GM12878 (cell line): Measurements from ENCODE around the gene SNCAIP. TPM values are rescaled to one million over a fixed set of nuclear protein-coding genes. Genes with fewer than 3 reads are reported as not detected.

ENCODE experiments used
- ATAC-seq: fragments of 200-7000 bp; cut with Tn5 transposase; 3 replicates; pipeline ENCODE4 v1.9.1; 2020; ENCODE audit warnings: mild to moderate bottlenecking, moderate library complexity
- BruUV-seq: library from RNA; stranded (reverse); fragments of 400-500 nt; replicated peaks from 2 replicates; lab custom pipeline; 2021; lab: Mats Ljungman, UMichigan
- CTCF ChIA-PET: fragments of 300-600 bp; sonication (Branson Sonifier 250); formaldehyde crosslinking; extraction: SDS; loops from one replicate; lab custom pipeline; 2021; ENCODE audit warnings: inconsistent platforms; lab: Yijun Ruan, JAX
- POLR2A ChIA-PET: fragments of 350-600 bp; formaldehyde crosslinking; extraction: SDS; loops from one replicate; lab custom pipeline; 2021; ENCODE audit warnings: inconsistent platforms; lab: Charles Lee
- RAD21 ChIA-PET: fragments of 300-600 bp; sonication (Branson Sonifier 250); formaldehyde crosslinking; loops from one replicate; lab custom pipeline; 2023; ENCODE audit warnings: antibody characterized with exemption; ENCODE audit not compliant: unreplicated experiment; lab: Charles Lee
- SMC1A ChIA-PET: fragments of 300-600 bp; sonication (Branson Sonifier 250); formaldehyde crosslinking; loops from one replicate; lab custom pipeline; 2023; ENCODE audit not compliant: unreplicated experiment, uncharacterized antibody; lab: Charles Lee
- DNase-seq: peaks from one replicate; pipeline ENCODE4 v3.0.0-alpha.2; 2011; ENCODE audit warnings: low read depth, low spot score
- FAIRE-seq: peaks from 3 replicates; lab custom pipeline; 2011; peaks lifted over from hg19 to GRCh38; lab: Jason Lieb, UNC
- H2AFZ ChIP-seq: 2 replicates; pipeline ENCODE4 v1.6.0; 2011; ENCODE audit warnings: low read depth, low read length, control low read depth; ENCODE audit not compliant: control insufficient read depth
- H3K27ac ChIP-seq: 2 replicates; pipeline ENCODE4 v1.5.1; 2011; ENCODE audit warnings: control low read depth; ENCODE audit not compliant: control insufficient read depth, insufficient read depth
- H3K27me3 ChIP-seq, 2 experiments: replicated peaks in 1 of 2; 2 replicates each; pipeline versions ENCODE4 v1.6.0 to v1.6.1; 2011; ENCODE audit warnings: low read length in 1 of 2; ENCODE audit not compliant: control insufficient read depth in 2 of 2, insufficient read depth in 2 of 2
- H3K36me3 ChIP-seq, 2 experiments: 2 replicates each; pipeline ENCODE4 v1.5.1; 2011; ENCODE audit warnings: low read length in 1 of 2; ENCODE audit not compliant: control insufficient read depth in 2 of 2, insufficient read depth in 2 of 2
- H3K4me1 ChIP-seq: 2 replicates; pipeline ENCODE4 v1.6.1; 2011; ENCODE audit warnings: mild to moderate bottlenecking, low read length, moderate library complexity, mixed read lengths; ENCODE audit not compliant: control insufficient read depth, insufficient read depth
- H3K4me2 ChIP-seq: 2 replicates; pipeline ENCODE4 v1.6.0; 2011; ENCODE audit warnings: control low read depth; ENCODE audit not compliant: control insufficient read depth, insufficient read depth
- H3K4me3 ChIP-seq: fragments of 200-600 bp; sonication (generic); 2 replicates; pipeline ENCODE4 v1.5.1; 2016
- H3K79me2 ChIP-seq: 2 replicates; pipeline ENCODE4 v1.6.0; 2011; ENCODE audit warnings: low read length; ENCODE audit not compliant: control insufficient read depth, insufficient read depth
- H3K9ac ChIP-seq: 2 replicates; pipeline ENCODE4 v1.8.0; 2011; ENCODE audit warnings: low read length, control low read depth, mixed read lengths; ENCODE audit not compliant: control insufficient read depth, insufficient read depth
- H3K9me3 ChIP-seq: replicated peaks from 3 replicates; pipeline ENCODE4 v1.5.1; 2011; ENCODE audit warnings: mild to moderate bottlenecking, low read length; ENCODE audit not compliant: control insufficient read depth, insufficient read depth
- H4K20me1 ChIP-seq: 2 replicates; pipeline ENCODE4 v1.6.0; 2011; ENCODE audit not compliant: control insufficient read depth, insufficient read depth
- ASH2L ChIP-seq: fragments of 300-600, 200-600 bp; sonication (generic); IDR thresholded peaks from 2 replicates; pipeline ENCODE4 v1.6.1; 2017; ENCODE audit warnings: low read depth, mild to moderate bottlenecking, borderline replicate concordance
- BCL3 ChIP-seq: IDR thresholded peaks from 2 replicates; pipeline ENCODE4 v1.6.1; 2011; ENCODE audit warnings: borderline replicate concordance, low read depth, mild to moderate bottlenecking, moderate library complexity, low read length; ENCODE audit not compliant: insufficient read depth, poor library complexity, severe bottlenecking
- CREB1 ChIP-seq: IDR thresholded peaks from 2 replicates; pipeline ENCODE4 v1.6.1; 2012; ENCODE audit warnings: low read depth, mild to moderate bottlenecking, inconsistent platforms
- CREM ChIP-seq: IDR thresholded peaks from 2 replicates; pipeline ENCODE4 v1.6.1; 2014; ENCODE audit warnings: antibody characterized with exemption, low read depth
- DPF2 ChIP-seq: fragments of 450-650 bp; IDR thresholded peaks from 2 replicates; pipeline ENCODE4 v1.6.1; 2017; ENCODE audit warnings: mild to moderate bottlenecking
- EED ChIP-seq: sonication (generic); IDR thresholded peaks from 2 replicates; pipeline ENCODE4 v1.6.1; 2016; ENCODE audit warnings: antibody characterized with exemption, low read depth
- EP300 ChIP-seq, 2 experiments: fragments of 150-350 bp in 1 of 2; IDR thresholded peaks; 2 replicates each; pipeline ENCODE4 v1.6.1; 2011 to 2012; ENCODE audit warnings: low read depth in 2 of 2, low read length in 2 of 2, borderline replicate concordance in 1 of 2, improper control_type of control experiment in 1 of 2, inconsistent platforms in 1 of 2; ENCODE audit not compliant: control insufficient read depth in 1 of 2
- IKZF1 ChIP-seq: fragments of 450-650 bp; conservative IDR thresholded peaks from 2 replicates; pipeline ENCODE4 v1.6.1; 2017; ENCODE audit warnings: antibody characterized with exemption, mild to moderate bottlenecking
- MAX ChIP-seq: IDR thresholded peaks from 2 replicates; pipeline ENCODE4 v1.6.1; 2012; ENCODE audit warnings: low read depth, low read length, improper control_type of control experiment
- NFYB ChIP-seq: IDR thresholded peaks from 2 replicates; pipeline ENCODE4 v1.6.1; 2011; ENCODE audit warnings: low read depth, mild to moderate bottlenecking, low read length, improper control_type of control experiment, moderate library complexity; ENCODE audit not compliant: insufficient read depth
- NR2C2 ChIP-seq: IDR thresholded peaks from 2 replicates; pipeline ENCODE4 v1.6.1; 2011; ENCODE audit warnings: borderline replicate concordance, low read depth; ENCODE audit not compliant: control insufficient read depth, insufficient read length
- NRF1 ChIP-seq: conservative IDR thresholded peaks from 2 replicates; pipeline ENCODE4 v1.6.1; 2011; ENCODE audit warnings: mild to moderate bottlenecking, low read depth, low read length, improper control_type of control experiment
- RELA ChIP-seq: fragments of 450-650 bp; IDR thresholded peaks from 2 replicates; pipeline ENCODE4 v1.8.0; 2014; ENCODE audit warnings: borderline replicate concordance; ENCODE audit not compliant: partially characterized antibody
- SIN3A ChIP-seq: IDR thresholded peaks from 2 replicates; pipeline ENCODE4 v1.6.1; 2012; ENCODE audit warnings: low read depth, low read length, improper control_type of control experiment
- SRF ChIP-seq, 2 experiments: IDR thresholded peaks; 2 replicates each; pipeline ENCODE4 v1.6.1; 2011; ENCODE audit warnings: low read depth in 2 of 2, low read length in 2 of 2, mild to moderate bottlenecking in 1 of 2, moderate library complexity in 1 of 2
- TCF3 ChIP-seq: IDR thresholded peaks from 2 replicates; pipeline ENCODE4 v1.6.1; 2012; ENCODE audit warnings: low read depth, mild to moderate bottlenecking, low read length, borderline replicate concordance; ENCODE audit not compliant: insufficient read depth
- WGBS: methylation state at CpG from one replicate; pipeline ENCODE4 v1.1.6; 2016; ENCODE audit warnings: low lambda C conversion rate; ENCODE audit not compliant: insufficient replicate concordance, insufficient coverage; ENCODE audit errors: missing lambda C conversion rate; 5-methylcytosine and 5-hydroxymethylcytosine counted together
- in situ Hi-C: fragments of 300-500 bp; cut with MboI; formaldehyde crosslinking; loops from 9 replicates; pipeline ENCODE4 v1.14.3; 2018; ENCODE audit warnings: mixed read lengths
- intact Hi-C: fragments of 100-400 bp; cut with micrococcal nuclease; formaldehyde crosslinking; loops from one replicate; pipeline ENCODE4 v1.14.2; 2022; ENCODE audit not compliant: unreplicated experiment
- polyA plus RNA-seq, 11 experiments: library from polyadenylated mRNA; depleted of rRNA in 4 of 11; unstranded in 6 of 11; stranded (reverse) in 5 of 11; fragments of >200 nt; fragmentation: Nextera tagmentation in 4 of 11; fragmentation: Illumina TruSeq in 1 of 11; extraction: Ambion mirVana in 4 of 11; extraction: Trizol in 1 of 11; gene quantifications; 1 replicate in 1 of 11; 2 replicates in 10 of 11; pipeline versions ENCODE4 v1.2.1 to v1.2.3, GENCODE V29; 2011 to 2016; ENCODE audit warnings: inconsistent platforms in 2 of 11, missing spikeins in 2 of 11, low read depth in 1 of 11
- total RNA-seq, 4 experiments: library from RNA; depleted of rRNA in 3 of 4; stranded (reverse); fragments of >200 nt in 3 of 4; fragmentation: Illumina TruSeq in 1 of 4; extraction: Trizol in 1 of 4; gene quantifications; 2 replicates each; pipeline versions ENCODE4 v1.2.1 to v1.2.3, GENCODE V29; 2013 to 2021

Gene SNCAIP
- total and polyA plus RNA-seq, 10 of the 15 experiments (the other 5 are each of a cell fraction or from before 2014, with no cell fraction given) = 0.03 to 0.62 (median 0.16) TPM; not detected in 1

- H3K27me3 ChIP-seq = peaks cover 2 to 12% of the 10 kb centered on the region in 2 experiments
- ChIA-PET SMC1A (no interaction called here), CTCF (no interaction called here), POLR2A (interaction anchor here (0.7 kb wide), 1 partner anchor 14 kb away, joined by 3 read pairs; no protein-coding TSS in a partner anchor), RAD21 (no interaction called here)
- intact Hi-C loops = no loop called here
- TF ChIP-seq TCF3 (no peak), SIN3A (no peak), BCL3 (no peak), ASH2L (no peak), CREM (no peak), EP300 (IDR thresholded peaks at IDR 0.05; ENCODE audit: borderline replicate concordance in 1 of 2, control insufficient read depth in 1 of 2, low read depth in 2 of 2, low read length in 2 of 2) (no peak), DPF2 (no peak), NFYB (no peak), CREB1 (no peak), MAX (no peak), NRF1 (no peak), NR2C2 (no peak), IKZF1 (no peak), RELA (no peak), EED (no peak), SRF (IDR thresholded peaks at IDR 0.05; ENCODE audit: low read depth in 2 of 2, low read length in 2 of 2) (no peak)
- 29% methylated on average over 3 of the region's 33 CpGs for WGBS
- no TSS peak for BruUV-seq
- H4K20me1 ChIP-seq = no peaks in the 10 kb centered on the region
- H3K36me3 ChIP-seq = no peaks in the 10 kb centered on the region
- H3K9me3 ChIP-seq = no peaks in the 10 kb centered on the region
- DNase-seq = no peak
- no peak overlapping the region for H3K9ac ChIP-seq
- ATAC-seq = no peak
- H3K4me1 ChIP-seq = no peaks in the 10 kb centered on the region
- H2AFZ ChIP-seq = no peak overlapping the region
- H3K4me3 ChIP-seq = no peak overlapping the region
- H3K27ac ChIP-seq = no peak overlapping the region
- no peak for FAIRE-seq
- in situ Hi-C loops = no loop called here
- H3K79me2 ChIP-seq = no peaks in the 10 kb centered on the region
- H3K4me2 ChIP-seq = peak overlapping the region; percentile 30; the same call in 1 of the 2 replicates
Measured at GRCh38 chr5:122311497-122311960, 508 bp upstream of the SNCAIP start.
